Measurements from ENCODE around the gene FRMD4B. TPM values are rescaled to one million over a fixed set of nuclear protein-coding genes. Genes with fewer than 3 reads are reported as not detected.
A peak's percentile ranks its signal among the peaks of the same experiment; 100 is the strongest.

Gene FRMD4B
- total RNA-seq, 2 donors from 2014 or later, result 27.6 to 37.4 TPM

DNA sequence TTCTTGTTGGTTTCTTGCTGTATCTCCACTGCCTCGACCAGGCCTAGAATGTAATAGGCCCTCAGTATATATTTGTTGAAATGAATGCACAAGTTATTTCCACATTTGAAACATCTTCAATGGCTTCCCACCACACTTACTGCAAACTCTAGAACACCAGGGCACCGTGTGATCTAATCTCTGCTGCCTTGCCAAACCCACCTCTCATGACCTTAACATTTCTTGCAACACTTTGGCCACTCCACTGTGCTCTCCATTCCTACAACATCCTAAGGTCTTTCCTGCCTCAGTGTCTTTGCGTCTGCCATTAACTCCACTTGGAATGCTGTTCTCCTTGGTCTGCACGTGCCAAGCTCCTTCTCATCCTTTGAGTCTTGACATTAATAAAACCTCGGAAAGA is 14.1 kb downstream of the FRMD4B start:
- intact Hi-C loops (cut with DNase I, micrococcal nuclease), result no loop called here
- ATAC-seq, result no peak
- DNase-seq, result no peak

DNA sequence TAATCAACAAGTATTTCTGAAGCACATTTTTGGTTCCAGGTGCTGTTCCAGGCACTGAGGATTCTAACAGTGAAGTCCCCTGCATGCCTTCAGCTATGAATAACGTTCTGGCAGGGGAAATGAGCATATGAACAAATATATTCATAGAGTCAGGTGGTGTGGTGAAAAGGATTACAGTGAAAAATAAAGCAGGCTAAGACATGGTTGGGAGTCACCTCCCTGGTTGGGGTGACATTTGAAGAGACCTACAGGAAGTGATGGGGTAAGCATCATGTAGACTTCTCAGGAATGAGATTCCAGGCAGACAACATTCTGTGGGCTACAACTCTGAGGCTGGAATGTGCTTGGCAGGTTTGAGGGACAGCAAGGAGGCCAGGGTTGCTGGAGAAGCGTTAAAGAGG is 15.0 kb downstream of the FRMD4B start:
- no peak for DNase-seq
- no peak for ATAC-seq
- intact Hi-C loops (cut with DNase I, micrococcal nuclease), result no loop called here

DNA sequence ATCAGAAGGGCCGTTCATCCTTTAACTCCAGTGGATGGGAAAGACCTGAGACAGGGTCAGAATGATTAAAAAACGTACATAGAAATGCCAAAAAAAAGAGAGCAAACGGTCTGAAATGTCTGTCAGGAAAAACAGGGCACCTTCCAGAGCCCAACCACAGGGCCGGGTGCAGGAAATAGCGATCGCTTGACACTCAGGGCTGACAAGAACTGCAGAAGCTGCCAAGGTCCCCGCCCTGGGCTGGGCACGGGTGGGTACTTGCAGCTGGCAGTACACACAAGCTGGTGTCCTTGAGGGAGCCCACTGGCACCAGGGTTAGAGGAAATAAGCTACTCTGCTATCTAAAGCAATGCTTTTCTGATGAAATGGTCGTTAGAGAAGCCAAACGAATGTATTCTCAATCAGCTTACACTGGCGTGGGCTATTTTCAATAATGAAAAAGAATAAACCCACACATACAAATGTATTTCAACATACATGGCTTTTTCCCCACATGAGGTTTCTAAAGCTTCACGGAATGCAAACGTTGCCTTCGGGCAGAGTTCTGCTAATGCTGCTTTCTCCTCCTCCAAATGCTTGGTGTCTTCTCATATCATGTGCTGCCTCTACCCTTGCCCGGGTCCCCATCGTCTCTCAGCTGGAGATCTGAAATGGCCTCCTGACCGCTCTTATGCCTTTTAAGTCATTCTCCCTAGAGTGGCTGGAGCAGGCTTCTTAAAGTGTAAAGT is 15.6 kb downstream of the FRMD4B start:
- ATAC-seq (peak; percentile 100), DNase-seq (peak; percentile 88 to 92)
- intact Hi-C loops (cut with DNase I, micrococcal nuclease), result no loop called here

GRCh38 chr3:69368129-69368741 is 17.7 kb downstream of the FRMD4B start:
- DNase-seq (no peak), ATAC-seq (no peak)
- intact Hi-C loops (cut with DNase I, micrococcal nuclease), result no loop called here

DNA sequence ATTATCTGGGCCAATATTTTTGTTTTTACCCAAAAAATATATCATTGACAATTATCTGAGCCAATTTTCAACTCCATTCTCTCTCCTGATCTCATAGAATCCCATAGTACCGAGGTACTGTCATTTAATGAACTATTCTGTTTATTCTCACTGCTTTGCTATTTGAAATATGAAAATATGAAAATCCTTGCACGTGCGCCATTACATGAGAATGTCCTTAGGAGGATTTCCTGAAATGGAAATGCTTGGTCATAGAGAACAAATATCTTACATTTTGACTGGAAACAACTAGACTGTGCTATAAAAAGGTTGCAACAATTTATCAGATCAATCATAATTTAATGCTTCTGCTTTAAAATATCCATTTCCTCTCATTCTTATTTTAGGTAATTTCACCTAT is 18.3 kb downstream of the FRMD4B start:
- intact Hi-C loops (cut with DNase I, micrococcal nuclease), result no loop called here
- ATAC-seq, result no peak
- DNase-seq, result no peak

- no peak for DNase-seq
- no peak for ATAC-seq
- intact Hi-C loops (cut with DNase I, micrococcal nuclease), result no loop called here
Measured at GRCh38 chr3:69364354-69364753, 21.5 kb downstream of the FRMD4B start.

DNA sequence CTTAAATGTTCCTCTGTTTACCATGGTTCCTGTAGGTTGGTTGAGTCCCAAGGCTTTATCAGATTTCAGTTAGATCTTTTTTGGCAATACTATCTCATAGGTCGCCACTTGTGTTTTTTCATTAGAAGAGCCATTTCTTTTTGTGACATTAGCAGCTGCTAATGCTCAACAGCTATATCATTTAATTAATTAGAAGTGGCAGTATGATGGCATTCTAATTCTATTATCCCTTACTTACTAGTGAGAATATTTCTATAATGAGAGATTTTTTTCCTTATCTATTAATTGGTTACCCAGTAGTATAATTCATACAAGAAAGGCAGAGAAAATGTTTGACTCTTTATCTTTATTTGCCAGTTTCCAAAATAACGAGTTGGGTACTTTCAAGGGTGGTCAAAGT is 25.2 kb downstream of the FRMD4B start:
- intact Hi-C loops (cut with DNase I, micrococcal nuclease), result no loop called here
- DNase-seq (no peak), ATAC-seq (no peak)

GRCh38 chr3:69359916-69360315 is 26.0 kb downstream of the FRMD4B start:
- intact Hi-C loops (cut with DNase I, micrococcal nuclease), result no loop called here
- ATAC-seq (no peak), DNase-seq (no peak)

GRCh38 chr3:69359339-69359893 is 26.5 kb downstream of the FRMD4B start:
- intact Hi-C loops (cut with DNase I, micrococcal nuclease), result no loop called here
- no peak for DNase-seq
- no peak for ATAC-seq

GRCh38 chr3:69357196-69357595 is 28.7 kb downstream of the FRMD4B start:
- DNase-seq (no peak), ATAC-seq (no peak)
- intact Hi-C loops (cut with DNase I, micrococcal nuclease), result no loop called here

DNA sequence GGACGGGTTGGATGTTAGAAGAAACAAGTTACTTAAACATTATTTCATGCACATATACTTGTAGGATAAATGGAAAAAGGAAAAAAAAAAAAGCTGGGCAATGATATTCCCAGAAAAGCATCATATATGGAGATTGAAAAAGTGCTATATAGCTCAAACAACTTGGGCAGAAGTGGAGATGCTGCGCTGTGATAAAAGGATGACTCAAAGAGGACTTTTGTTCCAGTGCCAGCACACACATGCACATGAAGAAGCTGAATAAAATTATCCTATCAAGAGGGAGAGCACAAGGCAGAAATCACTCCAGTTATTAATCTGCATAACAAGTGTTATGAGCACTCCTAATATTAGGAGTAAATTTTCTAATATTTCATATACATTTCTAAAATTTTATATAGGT is 30.9 kb downstream of the FRMD4B start:
- ATAC-seq (no peak), DNase-seq (no peak)
- intact Hi-C loops (cut with DNase I, micrococcal nuclease), result no loop called here

GRCh38 chr3:69353503-69353902 is 32.4 kb downstream of the FRMD4B start:
- ATAC-seq (no peak), DNase-seq (no peak)
- intact Hi-C loops (cut with DNase I, micrococcal nuclease), result no loop called here

GRCh38 chr3:69353088-69353478 is 32.8 kb downstream of the FRMD4B start:
- DNase-seq (no peak), ATAC-seq (no peak)
- intact Hi-C loops (cut with DNase I, micrococcal nuclease), result no loop called here

DNA sequence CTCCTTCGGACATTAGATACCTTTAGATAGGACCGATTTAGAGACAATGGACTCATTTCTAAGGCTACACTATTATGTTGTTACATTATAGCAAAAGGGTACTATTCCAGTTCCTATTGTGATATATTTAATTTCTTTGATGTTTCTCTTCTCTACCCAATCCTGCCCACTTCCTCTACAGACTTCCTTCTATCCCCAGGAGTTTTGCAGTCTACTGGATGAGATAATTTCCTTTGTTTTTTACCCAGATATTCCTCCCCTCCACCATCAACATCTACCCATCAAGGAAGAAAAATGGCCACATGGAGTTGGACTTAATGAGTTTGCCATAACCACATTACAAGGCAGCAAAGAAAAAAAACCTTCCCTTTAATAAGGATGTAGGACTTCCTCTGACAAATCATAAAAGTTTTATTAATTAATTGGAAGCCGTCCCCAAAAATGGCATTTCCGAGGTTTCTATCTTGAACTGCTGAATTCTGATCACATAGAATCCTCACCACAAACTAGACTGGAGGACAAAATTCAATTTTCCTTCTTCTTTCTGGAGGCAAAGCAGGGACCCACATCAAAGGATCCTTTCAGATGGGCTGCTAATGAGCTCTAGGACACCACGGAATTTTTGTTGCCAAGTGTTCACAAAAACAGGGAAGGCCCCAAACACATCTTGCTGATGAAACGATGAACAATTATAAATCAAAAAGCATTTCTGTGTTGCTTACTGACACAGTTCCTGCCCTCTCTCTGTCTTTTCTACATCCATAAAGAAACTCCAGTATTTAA is 33.4 kb downstream of the FRMD4B start:
- DNase-seq (no peak), ATAC-seq (no peak)
- intact Hi-C loops (cut with DNase I, micrococcal nuclease), result no loop called here

DNA sequence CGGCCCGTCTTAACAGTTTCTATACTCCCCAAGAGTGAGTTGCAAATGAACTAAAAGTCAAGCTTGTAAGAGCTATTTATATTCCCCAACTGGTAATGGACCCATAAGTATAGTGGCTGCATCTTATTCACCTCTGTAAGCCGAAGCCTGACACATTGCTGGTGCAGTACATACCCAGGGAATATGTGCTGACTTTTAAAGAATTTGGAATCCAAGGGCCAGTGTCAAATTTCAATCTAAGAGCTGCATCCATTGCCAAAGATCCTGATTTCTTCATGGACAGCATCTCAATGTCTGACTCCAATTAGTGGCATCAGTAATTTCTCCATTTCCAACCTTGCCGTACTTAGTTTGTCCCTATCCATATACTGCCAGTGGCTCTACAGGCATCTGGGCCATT is 42.0 kb downstream of the FRMD4B start:
- no peak for ATAC-seq
- intact Hi-C loops (cut with DNase I, micrococcal nuclease), result no loop called here
- DNase-seq, result no peak

DNA sequence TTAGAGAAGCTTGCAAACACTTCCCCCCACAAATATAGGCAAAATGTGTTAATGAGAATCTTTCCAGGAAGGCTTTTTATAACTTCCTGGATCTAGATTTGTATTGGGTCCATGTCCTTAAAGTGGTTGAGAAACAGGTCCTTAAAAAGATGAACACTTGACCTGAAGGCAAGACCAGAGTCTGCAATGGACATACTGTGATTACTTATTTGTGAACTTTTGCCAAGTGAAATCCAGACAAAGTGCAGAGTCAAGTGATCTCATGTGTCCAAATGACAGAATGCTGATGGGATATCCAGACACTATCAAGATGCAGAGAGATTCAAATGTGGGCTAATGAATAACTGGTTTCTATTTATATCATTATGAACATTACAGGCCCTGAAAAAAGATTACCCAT is 43.8 kb downstream of the FRMD4B start:
- DNase-seq (no peak), ATAC-seq (no peak)
- intact Hi-C loops (cut with DNase I, micrococcal nuclease), result no loop called here

- no peak for ATAC-seq
- no peak for DNase-seq
- intact Hi-C loops (cut with DNase I, micrococcal nuclease), result no loop called here
Measured at GRCh38 chr3:69339760-69340159, 46.1 kb downstream of the FRMD4B start.

GRCh38 chr3:69338911-69339310 is 47.0 kb downstream of the FRMD4B start:
- ATAC-seq, result peak; percentile 34
- no peak for DNase-seq
- intact Hi-C loops (cut with DNase I, micrococcal nuclease), result no loop called here

GRCh38 chr3:69332934-69333333 is 53.0 kb downstream of the FRMD4B start:
- DNase-seq (no peak), ATAC-seq (no peak)
- intact Hi-C loops (cut with DNase I, micrococcal nuclease), result no loop called here

GRCh38 chr3:69330891-69331400 is 54.9 kb downstream of the FRMD4B start:
- intact Hi-C loops (cut with DNase I, micrococcal nuclease), result no loop called here
- ATAC-seq (no peak), DNase-seq (no peak)

Measured in left colon (tissue), 2 donors.